ENCODE results near the gene SPOCK2.
A peak's percentile ranks its signal among the peaks of the same experiment; 100 is the strongest.

The SPOCK2 gene

DNA sequence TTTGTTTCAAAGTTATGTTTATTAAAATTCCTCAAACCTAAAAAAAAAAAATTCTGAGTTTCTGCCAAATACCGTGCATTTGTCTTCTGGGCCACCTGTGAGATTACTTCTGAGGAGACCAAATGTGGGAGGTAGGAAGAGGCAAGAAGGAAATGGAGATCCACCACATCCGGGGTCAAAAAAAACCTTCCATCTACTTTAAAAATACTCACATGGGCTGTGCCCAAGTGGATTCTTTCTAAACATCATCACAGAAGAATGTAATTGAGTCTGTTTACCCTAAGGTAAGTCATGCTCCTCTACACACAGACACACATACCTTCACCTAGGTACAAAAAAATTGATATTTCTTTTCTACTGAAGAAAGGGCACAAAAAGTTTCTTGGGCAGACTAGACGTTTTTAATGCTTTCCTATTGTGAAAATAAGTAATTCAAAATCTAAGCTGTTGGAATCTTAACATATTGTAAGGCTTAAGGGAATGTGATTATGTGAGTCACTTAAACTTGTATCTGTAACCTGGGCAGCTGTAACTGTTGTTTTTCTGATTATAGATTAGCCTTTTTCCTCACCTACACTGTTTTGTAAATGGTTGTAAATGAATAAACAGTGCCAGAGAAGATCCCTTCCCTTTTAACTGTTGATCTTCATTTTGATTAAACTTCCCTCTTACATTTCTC is 19.1 kb upstream of the SPOCK2 start:
- no peak for DNase-seq

- DNase-seq: no peak
These were observed 18.5 kb upstream of the SPOCK2 start for GRCh38 chr10:72106896-72107295.

GRCh38 chr10:72106154-72106849 is 18.0 kb upstream of the SPOCK2 start:
- no peak for DNase-seq

- no peak for DNase-seq
These were observed 17.4 kb upstream of the SPOCK2 start for GRCh38 chr10:72105710-72106109.

DNA sequence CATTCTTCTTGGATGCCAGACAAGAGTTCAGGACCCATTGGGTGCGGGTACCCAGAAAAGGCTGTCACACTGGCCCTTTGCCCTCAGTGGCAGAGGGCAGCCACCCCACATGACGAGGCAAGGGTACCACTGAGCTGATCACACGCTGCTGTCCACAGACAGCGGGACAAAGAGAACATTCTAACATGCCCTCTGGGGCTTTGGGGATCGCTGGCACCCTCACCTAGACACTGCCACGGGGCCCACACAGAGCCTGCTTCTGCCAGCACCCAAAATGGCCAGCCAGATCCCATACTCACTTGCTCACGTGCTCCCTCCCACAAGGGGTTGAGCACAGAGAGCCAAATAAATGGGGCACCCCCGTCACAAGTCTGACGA is 16.7 kb upstream of the SPOCK2 start:
- no peak for DNase-seq

- DNase-seq: no peak
These were observed 16.2 kb upstream of the SPOCK2 start for GRCh38 chr10:72104472-72105097.

DNA sequence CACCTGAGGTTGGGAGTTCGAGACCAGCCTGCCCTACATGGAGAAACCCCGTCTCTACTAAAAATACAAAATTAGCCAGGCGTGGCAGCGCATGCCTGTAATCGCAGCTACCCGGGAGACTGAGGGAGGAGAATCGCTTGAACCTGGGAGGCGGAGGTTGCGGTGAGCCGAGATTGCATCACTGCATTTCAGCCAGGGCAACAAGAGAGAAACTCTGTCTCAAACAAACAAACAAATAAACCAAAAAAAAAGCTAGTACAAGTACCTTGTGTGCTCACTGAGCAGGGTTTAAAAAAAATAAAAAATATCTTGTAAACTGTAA is 11.2 kb upstream of the SPOCK2 start:
- DNase-seq: no peak

- no peak for DNase-seq
These were observed 10.7 kb upstream of the SPOCK2 start for GRCh38 chr10:72098836-72099599.

- DNase-seq: no peak
These were observed 10.0 kb upstream of the SPOCK2 start for GRCh38 chr10:72098301-72098835.

DNA sequence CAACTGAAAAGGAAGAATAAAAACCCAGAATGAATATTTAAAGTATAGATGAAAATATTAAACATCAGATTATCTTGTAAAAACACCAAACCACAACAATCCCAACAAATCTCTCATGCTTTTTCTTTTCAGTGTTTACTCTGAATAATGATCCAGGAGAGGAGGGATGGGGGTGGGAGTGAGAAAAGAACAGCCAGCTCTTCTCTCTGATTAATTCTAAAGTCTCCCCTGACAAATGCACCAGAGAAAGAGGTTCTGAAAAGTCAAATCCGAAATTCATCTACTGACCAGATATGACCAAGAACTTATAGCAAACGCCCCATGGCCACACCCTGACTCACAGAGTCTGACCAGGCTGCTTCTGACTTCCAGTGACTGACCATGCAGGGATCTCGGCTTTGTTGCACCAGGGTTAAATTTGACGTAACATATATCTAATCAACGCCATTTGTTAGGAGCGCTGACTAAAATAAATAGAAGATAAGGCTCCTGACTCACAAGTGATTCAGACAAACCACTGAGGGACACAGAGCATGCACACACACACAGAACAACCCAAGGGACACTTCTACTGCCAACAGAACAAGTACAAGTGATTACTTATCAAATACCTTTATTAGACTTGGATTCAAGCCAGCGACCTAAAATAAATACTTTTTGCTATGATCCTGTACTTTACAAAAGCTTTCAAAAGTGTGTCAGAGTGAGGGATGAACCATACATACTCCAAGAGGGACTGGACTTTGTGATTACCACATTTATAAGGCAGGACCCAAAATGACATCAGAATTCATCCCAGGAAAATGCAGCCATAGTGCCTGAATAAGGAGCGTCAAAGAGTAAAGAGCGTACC is 9.3 kb upstream of the SPOCK2 start:
- no peak for DNase-seq

GRCh38 chr10:72096115-72097000 is 8.0 kb upstream of the SPOCK2 start:
- DNase-seq: no peak

DNA sequence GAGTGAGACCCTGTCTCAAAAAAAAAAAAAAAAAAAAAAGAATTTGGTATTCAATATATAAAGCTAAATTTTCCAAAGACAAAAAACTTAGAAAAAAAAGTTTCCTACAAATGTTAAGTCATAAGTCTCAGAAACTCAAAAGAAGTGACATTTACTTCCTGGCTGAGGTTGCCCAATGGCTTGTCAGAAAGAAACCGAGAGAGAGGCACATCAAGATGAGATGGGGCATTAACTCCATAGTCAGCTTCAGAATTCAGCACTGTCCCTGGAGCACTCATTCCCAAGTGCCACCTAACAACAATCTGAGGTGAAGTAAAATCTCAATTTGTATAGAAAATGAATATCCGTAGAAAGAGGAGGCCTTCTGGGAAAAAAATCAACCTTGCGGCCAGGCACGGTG is 6.8 kb upstream of the SPOCK2 start:
- DNase-seq: no peak

- DNase-seq: no peak
These were observed 6.2 kb upstream of the SPOCK2 start for GRCh38 chr10:72094574-72094973.

GRCh38 chr10:72093450-72093849 is 5.1 kb upstream of the SPOCK2 start:
- DNase-seq: no peak

DNA sequence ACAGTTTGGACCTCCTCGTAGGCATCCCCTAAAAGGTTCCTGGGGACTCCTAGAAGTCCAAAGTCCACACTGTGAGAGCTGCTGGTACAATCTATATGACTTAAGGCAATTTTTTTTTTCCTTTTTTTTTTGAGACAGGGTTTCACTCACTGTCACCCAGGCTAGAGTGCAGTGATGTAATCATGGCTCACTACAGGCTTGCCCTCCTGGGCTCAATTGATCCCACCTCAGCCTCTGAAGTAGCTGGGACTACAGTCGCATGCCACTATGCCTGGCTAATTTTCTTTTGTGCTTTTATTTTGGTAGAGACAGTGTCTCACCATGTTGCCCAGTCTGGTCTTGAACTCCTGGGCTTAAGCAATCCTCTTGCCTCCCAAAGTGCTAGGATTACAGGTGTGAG is 4.6 kb upstream of the SPOCK2 start:
- DNase-seq: no peak

- no peak for DNase-seq
These were observed 4.0 kb upstream of the SPOCK2 start for GRCh38 chr10:72092171-72092924.

GRCh38 chr10:72090326-72090725 is 2.0 kb upstream of the SPOCK2 start:
- no peak for DNase-seq

DNA sequence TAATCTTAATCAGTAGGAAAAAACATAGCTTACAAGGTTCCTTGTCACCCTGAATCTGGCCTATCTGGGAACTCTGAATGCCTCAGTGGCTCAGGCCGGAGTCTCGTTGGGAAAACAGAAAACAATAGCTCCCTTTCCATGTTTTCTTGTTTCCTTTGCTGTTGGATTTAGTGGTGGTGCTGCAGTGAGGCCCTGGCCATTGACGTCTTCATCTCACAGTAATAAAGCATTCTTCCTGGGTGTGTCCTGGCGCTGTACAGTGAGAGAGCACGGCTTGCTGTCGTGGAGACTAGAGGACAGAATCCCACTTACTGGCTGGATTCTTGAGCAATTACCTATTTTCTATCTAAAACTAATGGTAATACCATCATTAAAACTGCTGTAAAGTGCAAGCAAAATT is 1.3 kb upstream of the SPOCK2 start:
- DNase-seq: no peak

GRCh38 chr10:72088889-72089575 is 681 bp upstream of the SPOCK2 start:
- DNase-seq: peak; percentile 46

DNA sequence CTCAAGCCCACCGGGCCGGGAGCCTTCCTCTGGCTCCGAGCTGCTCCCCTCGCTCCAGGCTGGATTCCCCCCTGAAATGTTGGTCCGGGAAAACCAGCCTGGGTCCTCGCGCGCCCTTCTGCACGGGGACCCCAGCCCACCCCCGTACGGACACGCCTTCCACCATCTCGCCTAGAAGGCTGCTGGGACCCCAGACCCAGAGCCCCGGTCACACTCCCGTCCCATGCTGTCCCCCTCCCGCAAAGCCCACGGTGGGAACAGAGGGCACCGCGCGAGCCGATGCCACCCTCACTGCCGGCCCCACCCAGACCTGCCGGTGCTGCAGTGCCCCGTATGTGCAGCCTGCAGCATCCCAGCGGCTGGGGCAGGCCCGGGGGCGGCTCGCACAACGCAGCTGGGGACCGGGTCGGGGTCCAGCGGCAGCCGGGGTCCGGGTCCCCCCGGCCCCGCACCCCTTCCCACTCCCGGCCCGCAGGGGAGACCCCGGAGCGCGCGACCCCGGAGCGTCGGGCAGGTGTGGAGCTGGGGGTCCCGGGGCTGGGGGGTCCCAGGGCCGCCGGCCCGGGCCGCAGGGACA is 871 bp downstream of the SPOCK2 start:
- DNase-seq: no peak

Data from hematopoietic multipotent progenitor cell treated with erythropoietin and hydrocortisone succinate and interleukin-3 and kit ligand, for 6 days (in vitro differentiated cells).